NCI-H1694 treated with DMSO at 0.1 percent for 48 hours (cell line): ENCODE results near the gene PTPRZ1.

Source experiments
- DNase-seq: peaks from one replicate; lab custom pipeline; 2025; lab: John Stamatoyannopoulos, UW

Gene PTPRZ1

DNA sequence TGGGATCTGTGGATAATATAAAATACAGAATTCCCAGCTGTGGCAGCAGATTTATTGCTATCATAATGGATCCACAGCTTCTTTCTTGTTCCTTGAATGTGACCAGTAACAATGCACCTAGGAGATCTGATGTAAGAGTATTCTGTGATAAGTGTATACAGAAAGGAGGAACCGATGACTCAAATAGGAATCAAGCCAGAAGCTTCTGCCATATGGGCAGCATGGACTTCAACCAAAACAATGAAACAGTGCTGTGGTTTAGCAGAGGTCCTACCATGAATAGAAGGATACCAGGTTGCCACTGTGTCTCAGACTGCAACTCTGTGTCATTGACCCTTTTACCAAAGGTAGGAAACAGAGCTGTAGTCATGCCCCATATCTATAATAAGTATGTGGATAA lies 81.8 kb downstream of the PTPRZ1 start:
- no peak for DNase-seq

- DNase-seq, result no peak
Measured at GRCh38 chr7:121957626-121958025, 84.7 kb downstream of the PTPRZ1 start.

- no peak for DNase-seq
Measured at GRCh38 chr7:121960678-121961077, 87.7 kb downstream of the PTPRZ1 start.

- DNase-seq, result no peak
Measured at GRCh38 chr7:121961089-121961867, 88.3 kb downstream of the PTPRZ1 start.

GRCh38 chr7:121966276-121966934 lies 93.4 kb downstream of the PTPRZ1 start:
- no peak for DNase-seq

GRCh38 chr7:121966935-121967332 lies 94.0 kb downstream of the PTPRZ1 start:
- no peak for DNase-seq

DNA sequence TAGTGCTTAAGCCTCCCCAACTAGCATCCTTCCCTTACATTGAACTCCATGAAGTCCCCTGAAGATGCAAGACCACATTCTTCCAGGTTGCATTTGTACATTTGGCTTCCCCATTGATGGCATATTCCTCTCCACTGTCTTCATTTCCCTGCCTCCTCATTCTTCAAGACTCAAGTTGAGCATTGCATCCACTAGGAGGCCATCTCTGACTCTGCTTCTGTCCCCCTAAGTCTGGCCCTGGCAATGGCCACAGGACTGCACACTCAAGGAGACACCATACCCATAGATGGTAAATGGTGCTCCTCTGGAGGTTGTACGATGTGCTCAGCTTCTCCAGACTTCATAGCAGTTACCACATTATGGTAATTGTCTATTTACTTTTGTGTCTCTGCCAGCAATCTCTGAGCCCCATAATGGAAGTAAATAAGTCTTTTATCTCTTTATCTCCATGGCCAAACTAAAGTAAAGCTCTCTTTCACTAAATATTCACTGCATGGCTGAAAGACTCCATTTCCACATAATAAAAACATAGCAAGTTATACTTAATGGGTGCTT lies 112.6 kb downstream of the PTPRZ1 start:
- no peak for DNase-seq

GRCh38 chr7:121992068-121992467 lies 119.1 kb downstream of the PTPRZ1 start:
- DNase-seq, result no peak

- DNase-seq, result peak; percentile 84
Measured at GRCh38 chr7:121994625-121995410, 121.9 kb downstream of the PTPRZ1 start.

- no peak for DNase-seq
Measured at GRCh38 chr7:122006687-122007086, 133.7 kb downstream of the PTPRZ1 start.

- no peak for DNase-seq
Measured at GRCh38 chr7:122010116-122010515, 137.2 kb downstream of the PTPRZ1 start.

DNA sequence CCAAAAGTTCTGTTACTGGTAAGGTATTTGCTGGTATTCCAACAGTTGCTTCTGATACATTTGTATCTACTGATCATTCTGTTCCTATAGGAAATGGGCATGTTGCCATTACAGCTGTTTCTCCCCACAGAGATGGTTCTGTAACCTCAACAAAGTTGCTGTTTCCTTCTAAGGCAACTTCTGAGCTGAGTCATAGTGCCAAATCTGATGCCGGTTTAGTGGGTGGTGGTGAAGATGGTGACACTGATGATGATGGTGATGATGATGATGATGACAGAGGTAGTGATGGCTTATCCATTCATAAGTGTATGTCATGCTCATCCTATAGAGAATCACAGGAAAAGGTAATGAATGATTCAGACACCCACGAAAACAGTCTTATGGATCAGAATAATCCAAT lies 140.1 kb downstream of the PTPRZ1 start:
- no peak for DNase-seq

DNA sequence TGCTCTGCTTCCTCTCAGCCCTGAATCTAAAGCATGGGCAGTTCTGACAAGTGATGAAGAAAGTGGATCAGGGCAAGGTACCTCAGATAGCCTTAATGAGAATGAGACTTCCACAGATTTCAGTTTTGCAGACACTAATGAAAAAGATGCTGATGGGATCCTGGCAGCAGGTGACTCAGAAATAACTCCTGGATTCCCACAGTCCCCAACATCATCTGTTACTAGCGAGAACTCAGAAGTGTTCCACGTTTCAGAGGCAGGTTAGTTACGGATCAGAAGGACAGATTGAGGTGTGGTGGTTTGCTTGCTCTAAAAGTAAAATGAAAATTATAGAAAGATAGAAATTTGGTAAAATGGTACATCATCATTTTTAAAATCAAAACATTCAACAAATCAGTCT lies 140.7 kb downstream of the PTPRZ1 start:
- no peak for DNase-seq

DNA sequence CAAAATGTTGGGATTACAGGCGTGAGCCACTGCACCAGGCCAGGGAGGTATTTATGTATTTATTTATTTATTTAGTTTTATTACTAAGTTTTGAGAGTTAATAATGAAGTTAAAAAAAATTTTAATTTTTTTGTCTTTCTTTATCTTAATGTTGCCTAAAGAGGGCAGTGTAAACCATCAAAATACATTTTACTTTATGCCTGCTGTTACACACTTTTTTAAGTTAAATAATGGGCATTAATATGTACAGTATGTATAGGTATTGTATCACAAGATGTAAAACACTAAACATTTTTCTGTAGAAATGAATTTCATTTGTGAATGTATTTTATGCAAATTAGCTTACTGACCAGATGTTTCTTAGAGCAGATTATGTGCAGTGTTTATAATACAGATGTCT lies 141.7 kb downstream of the PTPRZ1 start:
- DNase-seq, result no peak

GRCh38 chr7:122018032-122018431 lies 145.1 kb downstream of the PTPRZ1 start:
- no peak for DNase-seq

DNA sequence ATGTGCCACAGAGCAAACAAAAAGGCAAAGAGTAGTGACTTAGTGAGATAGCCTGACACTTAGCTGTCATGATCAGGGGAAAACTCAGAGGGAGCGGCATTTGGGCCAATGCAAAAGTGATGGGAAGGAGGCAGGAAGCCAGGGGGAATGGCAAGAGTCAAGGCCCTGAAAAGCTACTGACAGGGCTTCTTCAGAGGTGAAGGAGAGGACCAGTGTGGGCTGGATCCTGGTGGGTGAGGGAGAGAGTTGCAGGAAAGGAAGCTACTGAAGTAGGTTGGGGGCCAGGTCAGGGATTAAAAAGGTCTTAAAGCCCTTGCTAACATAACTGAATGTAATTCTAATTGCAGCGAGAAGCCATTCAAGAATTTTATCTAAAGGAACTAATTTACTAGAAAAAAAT lies 154.1 kb downstream of the PTPRZ1 start:
- no peak for DNase-seq

DNA sequence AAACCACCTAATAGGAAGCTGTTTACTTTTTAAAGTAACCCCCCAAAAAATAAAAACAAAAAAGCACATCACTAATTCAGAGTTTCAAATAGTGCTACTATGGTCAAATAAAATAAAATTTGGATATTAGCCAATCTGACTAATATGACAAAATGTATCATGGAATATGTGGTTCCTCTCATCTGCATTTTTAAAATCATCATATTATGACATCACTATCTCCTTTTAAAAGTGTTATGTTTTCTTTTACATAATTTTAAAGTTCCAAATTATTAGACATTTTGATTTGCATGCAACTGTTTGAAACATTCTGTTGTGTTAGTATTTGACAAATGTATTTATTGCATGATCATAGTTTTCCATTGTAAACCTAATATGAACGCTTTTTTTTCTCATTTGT lies 160.7 kb downstream of the PTPRZ1 start:
- no peak for DNase-seq

DNA sequence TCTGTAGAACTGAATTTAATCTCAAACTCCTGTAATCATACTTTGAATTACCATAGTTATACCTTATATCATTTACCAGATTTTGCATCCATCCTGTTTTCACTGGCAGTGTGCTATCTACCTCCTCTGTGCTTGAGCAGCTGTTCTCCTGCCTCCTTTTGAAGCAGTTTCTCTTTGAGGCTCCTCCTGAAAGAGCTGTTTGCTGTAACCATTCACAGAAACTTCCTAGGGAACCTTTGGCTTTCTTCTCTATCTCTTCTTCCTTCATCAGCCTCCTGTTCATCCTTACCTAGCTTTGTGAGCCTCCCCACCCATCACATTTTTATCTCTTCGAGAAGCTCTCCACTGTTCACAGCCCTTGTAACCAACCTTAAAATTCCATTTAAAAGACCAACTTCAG lies 162.9 kb downstream of the PTPRZ1 start:
- DNase-seq, result no peak

- no peak for DNase-seq
Measured at GRCh38 chr7:122038134-122038533, 165.2 kb downstream of the PTPRZ1 start.

GRCh38 chr7:122038904-122039303 lies 165.9 kb downstream of the PTPRZ1 start:
- DNase-seq, result no peak

GRCh38 chr7:122040147-122040546 lies 167.2 kb downstream of the PTPRZ1 start:
- no peak for DNase-seq

GRCh38 chr7:122046402-122046801 lies 173.4 kb downstream of the PTPRZ1 start:
- DNase-seq, result no peak

- no peak for DNase-seq
Measured at GRCh38 chr7:122054393-122054792, 181.4 kb downstream of the PTPRZ1 start.
